Measurements from ENCODE around the gene SPINK13.
"Not testable (repeated sequence)": the region's sequence is repeated elsewhere in the genome, so short reads cannot be mapped to it uniquely, and the experiment has no call there.

The SPINK13 gene

GRCh38 chr5:148268566-148268965, at the start of gene SPINK13:
SPINK13 (plus strand) TSS chr5:148268794; CDS start chr5:148270073, 1,279 bp downstream.
- DNase-seq (ENCODE audit: low read depth in 3 of 3), result no peak

DNA sequence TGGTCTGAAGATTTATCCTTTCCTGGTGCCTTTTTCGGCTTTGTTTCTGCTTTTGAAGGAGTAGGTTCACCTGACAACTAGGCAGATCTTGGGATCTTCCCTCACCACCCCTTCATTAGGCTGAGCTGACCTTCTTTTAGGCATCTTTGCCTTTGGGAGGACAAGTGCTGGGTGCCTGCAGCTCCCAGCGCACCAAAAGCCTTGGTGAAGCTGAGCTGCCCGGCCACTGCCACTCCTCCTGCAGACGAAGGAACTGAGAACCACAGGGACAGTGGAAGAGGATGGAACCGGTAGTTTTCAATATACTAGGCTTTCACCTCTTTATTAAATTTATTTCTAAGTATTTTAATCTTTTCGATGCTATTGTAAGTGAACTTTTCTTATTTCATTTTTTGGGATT, 47.1 kb upstream of the SPINK13 start:
- DNase-seq (ENCODE audit: low read depth in 3 of 3), result no peak

GRCh38 chr5:148224117-148224742, 44.4 kb upstream of the SPINK13 start:
- no peak for DNase-seq (ENCODE audit: low read depth in 3 of 3)

DNA sequence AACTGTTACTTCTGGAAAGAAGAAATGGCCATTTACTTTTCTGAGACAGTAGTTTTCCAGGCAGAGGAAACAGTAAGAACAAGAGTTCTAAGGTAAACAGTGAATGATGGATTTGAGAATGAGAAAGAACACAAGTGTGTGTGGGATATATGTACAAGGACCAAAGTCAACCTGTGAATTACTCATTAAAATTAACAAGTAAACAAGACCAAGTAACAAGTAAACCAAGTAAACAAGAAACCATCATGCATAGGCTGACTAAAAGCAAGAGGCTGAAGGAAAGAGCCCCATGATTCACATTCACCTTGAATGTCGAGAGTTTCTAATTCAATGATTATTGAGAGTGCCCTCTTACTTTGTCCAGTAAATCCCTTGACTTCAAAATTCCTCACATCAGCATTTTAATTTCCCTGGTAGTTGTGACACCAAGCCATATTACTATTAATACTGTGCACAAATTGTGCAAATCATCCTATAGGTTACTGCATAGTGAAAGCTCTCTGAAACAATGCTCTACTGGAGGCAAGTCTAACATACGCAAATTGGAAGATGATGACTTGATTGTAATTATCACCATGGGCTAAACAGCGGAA, 40.1 kb upstream of the SPINK13 start:
- no peak for DNase-seq (ENCODE audit: low read depth in 3 of 3)

DNA sequence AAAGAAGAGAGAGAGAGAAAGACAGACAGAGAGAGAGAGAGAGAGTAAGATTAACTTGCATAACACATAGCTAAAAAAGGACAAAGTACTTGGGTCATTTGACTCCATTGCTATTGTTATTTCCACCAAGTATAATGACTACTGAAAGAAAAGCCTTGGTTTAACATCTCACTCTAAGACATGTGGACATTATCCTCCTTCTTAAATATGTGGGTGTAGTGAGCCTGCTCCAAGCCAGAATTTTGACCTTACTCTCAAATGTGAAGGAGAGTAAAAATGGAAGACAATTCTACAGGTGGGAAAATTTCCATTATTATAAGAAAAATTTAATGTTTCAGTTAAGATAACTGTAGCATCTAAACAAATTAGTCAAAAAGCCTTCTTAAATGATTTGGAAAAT, 38.8 kb upstream of the SPINK13 start:
- no peak for DNase-seq (ENCODE audit: low read depth in 3 of 3)

DNA sequence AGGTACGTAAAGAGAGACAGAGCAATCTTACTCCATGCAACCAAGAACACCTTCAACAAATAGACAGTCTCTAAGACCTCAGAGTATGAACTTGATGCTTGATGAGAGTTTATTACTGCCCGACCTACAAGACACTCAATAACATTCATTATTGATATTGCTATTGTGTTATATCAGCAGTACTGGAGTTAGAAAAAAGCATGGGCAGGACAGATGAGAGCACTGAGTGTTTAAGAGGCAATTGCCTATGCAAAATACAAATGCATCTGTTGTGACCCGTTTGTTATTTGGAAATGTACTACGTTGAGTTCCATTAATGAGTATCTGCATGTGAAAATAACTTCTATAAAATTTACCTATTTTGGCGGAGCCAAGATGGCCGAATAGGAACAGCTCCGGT, 38.4 kb upstream of the SPINK13 start:
- no peak for DNase-seq (ENCODE audit: low read depth in 3 of 3)

GRCh38 chr5:148237785-148238417, 30.7 kb upstream of the SPINK13 start:
- DNase-seq (ENCODE audit: low read depth in 3 of 3), result no peak

- DNase-seq (ENCODE audit: low read depth in 3 of 3), result no peak
Observed at GRCh38 chr5:148238418-148238794, 30.2 kb upstream of the SPINK13 start, which contains the start of gene MARCOL. MARCOL (plus strand) TSS chr5:148238525; CDS start chr5:148238598, 73 bp downstream.

DNA sequence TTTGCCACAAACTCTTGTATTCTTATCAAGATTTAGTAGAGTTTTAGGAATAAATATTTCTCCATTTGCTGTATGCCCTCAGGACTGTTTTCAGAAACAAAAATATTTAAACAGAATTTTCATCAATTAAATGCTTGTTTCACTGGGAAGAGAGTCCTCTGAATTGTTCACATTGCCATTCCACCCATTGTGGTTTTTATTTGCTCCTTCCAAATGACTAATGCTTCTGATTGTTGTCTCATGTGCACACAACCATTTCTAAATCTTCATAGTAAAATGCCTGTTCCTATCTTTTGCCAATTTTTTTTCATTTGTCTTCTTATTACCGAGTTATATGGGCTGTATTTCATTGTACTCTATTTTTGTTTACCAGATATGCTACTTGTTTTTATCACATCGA, 19.7 kb upstream of the SPINK13 start:
- DNase-seq (ENCODE audit: low read depth in 3 of 3), result no peak

DNA sequence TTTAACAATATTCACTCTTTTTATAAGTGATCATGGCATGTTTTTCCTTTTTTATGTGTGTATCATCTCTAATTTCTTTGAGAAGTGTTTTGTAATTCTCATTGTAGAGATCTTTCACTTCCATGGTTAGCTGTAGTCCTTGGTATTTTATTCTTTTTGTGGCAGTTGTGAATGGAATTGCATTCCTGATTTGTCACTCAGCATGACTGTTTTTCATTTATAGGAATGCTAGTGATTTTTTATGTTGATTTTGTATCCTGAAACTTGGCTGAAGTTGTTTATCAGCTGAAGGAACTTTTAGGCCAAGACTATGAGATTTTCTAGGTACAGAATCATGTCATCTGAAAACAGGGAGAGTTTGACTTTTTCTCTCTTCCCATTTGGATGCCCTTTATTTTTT, 13.1 kb upstream of the SPINK13 start:
- DNase-seq (ENCODE audit: low read depth in 3 of 3), result no peak

GRCh38 chr5:148259288-148259687, 9.3 kb upstream of the SPINK13 start:
- DNase-seq (ENCODE audit: low read depth in 3 of 3), result no peak

DNA sequence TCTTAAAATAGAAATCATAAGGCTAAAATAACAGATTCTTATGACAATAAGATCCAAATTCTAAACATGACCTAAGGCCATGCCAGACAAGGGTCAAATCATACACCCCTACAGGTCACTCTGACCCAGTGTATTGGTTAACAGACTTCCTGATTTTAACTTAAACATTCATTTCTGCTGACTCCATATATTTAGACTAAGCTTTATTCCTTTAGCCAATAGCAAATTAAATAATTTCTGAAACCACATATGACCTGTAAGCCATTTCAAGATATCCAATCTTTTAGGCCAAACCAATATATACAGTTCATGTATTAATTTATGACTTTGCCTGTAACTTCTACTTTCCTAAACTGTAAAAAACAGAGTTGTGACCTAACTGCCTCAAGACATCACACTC, 7.4 kb upstream of the SPINK13 start:
- no peak for DNase-seq (ENCODE audit: low read depth in 3 of 3)

DNA sequence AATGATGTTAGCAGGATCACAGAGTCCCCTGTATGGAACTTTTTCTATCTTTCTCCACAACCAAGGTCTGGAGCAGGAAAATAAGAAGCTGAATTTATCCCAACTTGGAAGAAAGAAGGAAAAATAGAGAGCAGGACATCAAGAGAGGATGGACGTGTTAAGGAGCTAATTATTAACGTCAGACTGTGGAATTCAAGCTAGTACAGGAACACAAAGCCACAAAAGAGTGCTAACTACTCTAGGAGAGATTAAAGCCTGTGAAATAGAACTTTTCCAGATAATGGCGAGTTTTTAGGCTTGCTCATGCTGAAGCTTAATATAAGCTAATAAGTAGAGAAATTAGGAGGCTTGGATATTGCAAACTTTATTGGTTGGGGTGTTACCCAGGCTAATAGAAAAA, 632 bp upstream of the SPINK13 start:
- DNase-seq (ENCODE audit: low read depth in 3 of 3), result no peak

DNA sequence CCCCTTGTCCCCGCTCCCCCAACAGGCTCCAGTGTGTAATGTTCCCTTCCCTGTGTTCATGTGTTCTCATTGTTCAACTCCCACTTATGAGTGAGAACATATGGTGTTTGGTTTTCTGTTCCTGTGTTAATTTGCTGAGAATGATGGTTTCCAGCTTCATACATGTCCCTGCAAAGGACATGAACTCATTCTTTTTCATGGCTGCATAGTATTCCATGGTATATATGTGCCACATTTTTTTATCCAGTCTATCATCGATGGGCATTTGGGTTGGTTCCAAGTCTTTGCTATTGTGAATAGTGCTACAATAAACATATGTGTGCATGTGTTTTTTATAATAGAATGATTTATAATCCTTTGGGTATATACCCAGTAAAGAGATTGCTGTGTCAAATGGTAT, 6.5 kb downstream of the SPINK13 start:
- not testable (repeated sequence) for DNase-seq (ENCODE audit: low read depth in 3 of 3)

- not testable (repeated sequence) for DNase-seq (ENCODE audit: low read depth in 3 of 3)
Observed at GRCh38 chr5:148280893-148281292, 12.3 kb downstream of the SPINK13 start.

- DNase-seq (ENCODE audit: low read depth in 3 of 3), result not testable (repeated sequence)
Observed at GRCh38 chr5:148281336-148281735, 12.7 kb downstream of the SPINK13 start.

DNA sequence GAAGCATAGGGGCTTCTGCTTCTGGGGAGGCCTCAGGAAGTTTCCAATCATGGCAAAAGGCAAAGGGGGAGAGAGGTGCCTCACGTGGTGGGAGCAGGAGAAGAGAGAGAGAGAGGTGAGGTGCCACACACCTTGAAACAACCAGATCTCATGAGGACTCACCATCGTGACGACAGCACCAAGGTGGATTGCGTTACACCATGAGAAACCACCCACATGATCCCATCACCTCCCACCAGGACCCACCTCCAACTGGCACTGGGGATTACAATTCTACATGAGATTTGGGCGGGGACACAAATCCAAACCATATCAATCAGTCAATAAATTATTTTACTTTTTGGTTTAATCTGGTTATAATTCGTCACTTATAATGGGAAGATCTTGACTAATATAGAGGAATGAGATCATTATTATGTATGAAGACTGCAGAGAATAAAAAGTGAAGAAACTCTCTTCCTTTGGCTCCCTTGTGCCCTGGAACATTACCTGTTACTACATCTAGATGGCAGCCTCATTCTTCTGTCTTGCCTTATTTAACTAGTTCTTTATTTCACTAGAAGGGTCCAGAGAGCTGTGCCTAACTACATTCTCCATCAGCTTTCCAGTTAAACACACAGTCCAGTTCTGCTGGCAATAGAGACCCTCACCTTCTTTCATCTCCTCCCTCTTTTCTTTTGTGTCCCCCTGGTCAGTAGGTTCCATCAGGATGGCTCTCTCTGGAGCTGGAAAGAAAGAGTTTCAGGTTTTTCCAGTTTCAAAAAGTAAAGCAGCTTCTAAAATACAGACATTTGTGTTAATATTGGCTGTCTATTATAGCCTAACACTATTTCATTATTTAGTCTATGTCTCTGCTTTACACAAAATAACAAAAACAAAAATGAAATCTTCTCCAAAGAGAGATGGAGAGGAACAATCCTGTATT, 21.9 kb downstream of the SPINK13 start:
- DNase-seq (ENCODE audit: low read depth in 3 of 3), result no peak

DNA sequence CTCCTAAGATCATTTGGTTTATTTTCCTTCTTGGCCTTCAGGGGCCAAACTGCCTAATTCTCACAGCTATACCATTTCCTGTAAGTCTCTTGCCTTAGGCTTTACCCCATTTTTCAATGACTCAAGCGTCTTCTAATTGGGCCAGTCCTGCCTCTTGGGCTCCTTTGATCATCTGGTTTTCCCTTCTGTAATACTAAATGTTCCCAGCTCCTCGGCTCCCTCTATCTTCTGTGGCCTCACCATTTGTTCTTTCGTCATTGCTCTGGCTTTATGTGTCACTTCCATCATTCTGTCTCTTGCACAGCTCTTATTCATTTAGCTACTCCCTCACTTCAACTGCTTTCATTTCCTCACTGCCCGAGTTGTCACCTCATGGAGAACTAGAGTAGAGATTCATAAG, 29.1 kb downstream of the SPINK13 start:
- no peak for DNase-seq (ENCODE audit: low read depth in 3 of 3)

- no peak for DNase-seq (ENCODE audit: low read depth in 3 of 3)
Observed at GRCh38 chr5:148306446-148306845, 37.9 kb downstream of the SPINK13 start.

GRCh38 chr5:148309019-148309418, 40.4 kb downstream of the SPINK13 start:
- no peak for DNase-seq (ENCODE audit: low read depth in 3 of 3)

- DNase-seq (ENCODE audit: low read depth in 3 of 3), result no peak
Observed at GRCh38 chr5:148309746-148310145, 41.2 kb downstream of the SPINK13 start.

- DNase-seq (ENCODE audit: low read depth in 3 of 3), result no peak
Observed at GRCh38 chr5:148311484-148311883, 42.9 kb downstream of the SPINK13 start.
